HTR-8/SVneo (cell line): Measurements from ENCODE around the gene SMARCA4.
"Not testable (repeated sequence)": the region's sequence is repeated elsewhere in the genome, so short reads cannot be mapped to it uniquely, and the experiment has no call there.

ENCODE experiments used
- DNase-seq: peaks from one replicate; pipeline ENCODE4 v3.0.0; 2011; ENCODE audit warnings: low spot score, mixed read lengths; ENCODE audit not compliant: insufficient read length
- FAIRE-seq: peaks from 2 replicates; lab custom pipeline; 2011; peaks lifted over from hg19 to GRCh38; lab: Jason Lieb, UNC

The SMARCA4 gene

GRCh38 chr19:11058246-11059030 lies 97.6 kb downstream of the SMARCA4 start:
- DNase-seq: no peak
- peak; percentile 16 for FAIRE-seq

- FAIRE-seq (no peak), DNase-seq (no peak)
Observed at GRCh38 chr19:11059511-11060358, 98.9 kb downstream of the SMARCA4 start.

GRCh38 chr19:11061952-11062351 lies 101.1 kb downstream of the SMARCA4 start:
- no peak for DNase-seq
- FAIRE-seq: peak; percentile 54

GRCh38 chr19:11063434-11063833 lies 102.6 kb downstream of the SMARCA4 start:
- no peak for DNase-seq
- FAIRE-seq: no peak

GRCh38 chr19:11064831-11065303 lies 104.0 kb downstream of the SMARCA4 start:
- FAIRE-seq (no peak), DNase-seq (no peak)

GRCh38 chr19:11066326-11066725 lies 105.5 kb downstream of the SMARCA4 start:
- FAIRE-seq (no peak), DNase-seq (no peak)

GRCh38 chr19:11067356-11068113 lies 106.7 kb downstream of the SMARCA4 start:
- no peak for DNase-seq

GRCh38 chr19:11069561-11069960 lies 108.7 kb downstream of the SMARCA4 start:
- no peak for DNase-seq
- FAIRE-seq: no peak

More at GRCh38 chr19:11067356-11068113, 106.7 kb downstream of the SMARCA4 start:
- no peak for FAIRE-seq

GRCh38 chr19:11070123-11070522 lies 109.3 kb downstream of the SMARCA4 start:
- DNase-seq (no peak), FAIRE-seq (no peak)

- FAIRE-seq (no peak), DNase-seq (no peak)
Observed at GRCh38 chr19:11073568-11073967, 112.7 kb downstream of the SMARCA4 start.

- FAIRE-seq, DNase-seq: not testable (repeated sequence)
Observed at GRCh38 chr19:11076792-11077191, 116.0 kb downstream of the SMARCA4 start.

- no peak for DNase-seq
- FAIRE-seq: no peak
Observed at GRCh38 chr19:11078893-11079292, 118.1 kb downstream of the SMARCA4 start.

- DNase-seq (no peak), FAIRE-seq (no peak)
Observed at GRCh38 chr19:11079999-11080398, 119.2 kb downstream of the SMARCA4 start.

GRCh38 chr19:11087870-11088505 lies 127.2 kb downstream of the SMARCA4 start:
- no peak for FAIRE-seq

GRCh38 chr19:11088506-11089253 lies 127.8 kb downstream of the SMARCA4 start:
- FAIRE-seq (no peak), DNase-seq (no peak)

More at GRCh38 chr19:11087870-11088505, 127.2 kb downstream of the SMARCA4 start:
- no peak for DNase-seq

- DNase-seq (peak; percentile 91), FAIRE-seq (no peak)
Observed at GRCh38 chr19:11089254-11090013, 128.6 kb downstream of the SMARCA4 start, which contains the start of gene LDLR. TSS of gene LDLR (plus strand) at chr19:11089463. CDS start at chr19:11089549, 86 bp downstream.

GRCh38 chr19:11090014-11090263 lies 129.1 kb downstream of the SMARCA4 start:
- FAIRE-seq, DNase-seq: not testable (repeated sequence)

- DNase-seq (peak; percentile 92), FAIRE-seq (peak; percentile 87)
Observed at GRCh38 chr19:11090264-11090996, 129.6 kb downstream of the SMARCA4 start.
